DOHH2 (cell line): ENCODE measurements around the gene WWOX.

Experiments used
- H3F3A ChIP-seq: fragments of 200-600 bp; sonication (generic), shearing (Covaris generic); 2 replicates; pipeline ENCODE4 v1.6.0; 2016; ENCODE audit warnings: antibody characterized with exemption, mild to moderate bottlenecking; ENCODE audit not compliant: control insufficient read depth, insufficient read depth
- H3K27ac ChIP-seq: fragments of 200-600 bp; sonication (generic); 2 replicates; pipeline ENCODE4 v1.5.1; 2014; ENCODE audit warnings: low read depth, mild to moderate bottlenecking, low read length, moderate library complexity
- H3K27me3 ChIP-seq: fragments of 200-600 bp; sonication (generic); 2 replicates; pipeline ENCODE4 v1.6.1; 2014; ENCODE audit warnings: mild to moderate bottlenecking, low read length, mixed read lengths; ENCODE audit not compliant: control insufficient read depth
- H3K36me3 ChIP-seq: fragments of 200-600 bp; sonication (generic); 2 replicates; pipeline ENCODE4 v1.6.1; 2014; ENCODE audit warnings: mild to moderate bottlenecking, low read length, moderate library complexity, mixed read lengths; ENCODE audit not compliant: control insufficient read depth
- H3K4me1 ChIP-seq: fragments of 200-600 bp; sonication (generic); 2 replicates; pipeline ENCODE4 v1.6.1; 2014; ENCODE audit warnings: mild to moderate bottlenecking, low read length, mixed read lengths; ENCODE audit not compliant: control insufficient read depth
- H3K4me2 ChIP-seq: fragments of 200-600 bp; sonication (generic); 2 replicates; pipeline ENCODE4 v1.6.0; 2014; ENCODE audit warnings: mild to moderate bottlenecking, low read length, moderate library complexity
- H3K4me3 ChIP-seq: fragments of 200-600 bp; sonication (generic); 2 replicates; pipeline ENCODE4 v1.5.1; 2014; ENCODE audit warnings: mild to moderate bottlenecking, low read length, mixed read lengths
- H3K79me2 ChIP-seq: fragments of 200-600 bp; sonication (generic); 2 replicates; pipeline ENCODE4 v1.6.1; 2014; ENCODE audit warnings: mild to moderate bottlenecking, low read length, mixed read lengths; ENCODE audit not compliant: control insufficient read depth
- H3K9me2 ChIP-seq: fragments of 200-600 bp; sonication (generic); replicated peaks from 2 replicates; pipeline ENCODE4 v1.6.1; 2014; ENCODE audit warnings: mild to moderate bottlenecking, low read length, mixed read lengths; ENCODE audit not compliant: control insufficient read depth
- H3K9me3 ChIP-seq: fragments of 200-600 bp; sonication (generic); 2 replicates; pipeline ENCODE4 v1.6.1; 2014; ENCODE audit warnings: antibody characterized with exemption, low read length, mixed read lengths; ENCODE audit not compliant: control insufficient read depth, insufficient read depth
- H4K20me1 ChIP-seq: fragments of 200-600 bp; sonication (generic); 2 replicates; pipeline ENCODE4 v1.6.0; 2014; ENCODE audit warnings: low read depth, mild to moderate bottlenecking, antibody characterized with exemption, low read length, moderate library complexity; ENCODE audit not compliant: control insufficient read depth, insufficient read depth
- CTCF ChIP-seq: fragments of 200-600 bp; sonication (generic); IDR thresholded peaks from one replicate; pipeline ENCODE4 v1.5.1; 2014; ENCODE audit warnings: antibody characterized with exemption, mild to moderate bottlenecking, low read depth, low read length; ENCODE audit not compliant: poor library complexity, severe bottlenecking
- EZH2phosphoT487 ChIP-seq: fragments of 200-600 bp; sonication (generic); IDR thresholded peaks from 2 replicates; pipeline ENCODE4 v1.6.1; 2017; ENCODE audit warnings: borderline replicate concordance, mild to moderate bottlenecking, antibody characterized with exemption, low read length, moderate library complexity, mixed read lengths

Gene WWOX

DNA sequence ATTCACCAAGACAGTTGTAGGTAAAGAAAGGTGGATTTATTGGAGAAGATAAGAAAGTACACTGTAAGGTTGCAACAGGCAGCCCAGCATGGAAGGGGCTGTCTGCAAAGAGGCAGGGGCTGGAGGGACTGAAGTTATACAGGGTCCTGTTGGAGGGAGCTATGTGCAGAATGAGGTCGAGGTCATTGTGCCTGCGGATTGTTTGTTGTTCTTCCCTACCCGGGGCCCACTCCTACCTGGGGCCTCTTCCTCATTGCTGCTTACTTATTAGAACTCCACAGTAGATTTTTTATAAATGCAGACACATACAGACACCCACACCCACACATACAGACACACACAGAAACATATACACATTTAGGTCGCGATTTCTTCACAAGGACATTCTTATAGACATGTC is 1034.8 kb downstream of the WWOX start:
- Histone ChIP-seq H3K4me2 (no peak overlapping the region), H3K4me1 (no peaks in the 10 kb centered on the region), H3K9me3 (no peaks in the 10 kb centered on the region), H3K36me3 (no peaks in the 10 kb centered on the region), H3K27ac (no peak overlapping the region), H3K4me3 (no peak overlapping the region), H4K20me1 (no peaks in the 10 kb centered on the region), H3K79me2 (no peaks in the 10 kb centered on the region), H3K9me2 (no peaks in the 10 kb centered on the region), H3F3A (no peaks in the 10 kb centered on the region), H3K27me3 (peaks cover 2% of the 10 kb centered on the region; the same call in 1 of the 2 replicates)
- TF ChIP-seq CTCF, result no peak
- TF ChIP-seq EZH2phosphoT487, result no peak

DNA sequence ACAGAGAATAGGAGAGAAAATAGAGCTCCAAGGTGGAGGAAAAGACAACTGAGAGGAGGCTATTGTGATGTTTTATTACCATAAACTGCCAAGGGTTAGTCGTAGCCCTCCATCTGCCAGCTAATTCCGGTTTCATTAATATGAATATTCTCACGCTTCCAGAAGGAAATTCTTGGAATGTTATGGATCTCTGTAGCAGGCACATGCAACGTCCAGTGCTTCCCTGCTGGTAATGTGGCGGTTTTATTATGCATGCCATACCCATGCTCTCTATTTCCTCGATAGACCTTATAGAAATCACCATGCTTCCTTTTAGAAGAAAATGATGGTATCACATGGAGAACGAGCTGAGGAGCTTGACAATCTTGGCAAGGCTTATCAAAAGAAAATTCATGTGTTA is 1037.5 kb downstream of the WWOX start:
- TF ChIP-seq CTCF (no peak), EZH2phosphoT487 (no peak)
- Histone ChIP-seq H3K27ac (no peak overlapping the region), H4K20me1 (no peaks in the 10 kb centered on the region)

DNA sequence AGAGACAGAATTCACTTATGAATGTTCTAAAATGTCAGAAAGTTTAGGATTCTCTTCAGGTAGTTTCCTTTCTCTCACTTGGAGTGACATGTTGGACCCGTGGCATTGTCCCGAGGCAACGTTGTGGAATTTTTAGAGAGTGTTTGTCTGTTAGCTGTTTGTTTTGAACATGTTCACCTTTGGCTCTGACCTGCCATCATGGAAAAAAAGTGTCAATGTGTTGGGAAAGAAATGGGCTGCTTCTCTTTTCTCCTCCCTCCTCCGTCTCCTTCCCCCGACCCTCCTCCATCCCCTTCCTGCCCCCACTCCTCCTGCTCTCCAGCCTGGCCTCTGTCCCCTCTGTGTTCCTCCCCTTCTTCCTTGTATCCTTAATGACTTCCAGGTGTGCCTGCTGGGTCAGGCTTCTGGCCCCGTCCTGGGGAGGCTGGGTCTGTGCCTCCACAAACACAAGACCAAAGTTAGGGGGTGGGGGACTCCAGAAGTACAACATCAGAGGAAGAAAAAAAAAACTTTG is 1038.0 kb downstream of the WWOX start:
- Histone ChIP-seq H3K4me1 (no peaks in the 10 kb centered on the region), H4K20me1 (no peaks in the 10 kb centered on the region), H3K36me3 (no peaks in the 10 kb centered on the region), H3K79me2 (no peaks in the 10 kb centered on the region), H3K27ac (no peak overlapping the region), H3K4me3 (no peak overlapping the region), H3K4me2 (no peak overlapping the region), H3K9me3 (no peaks in the 10 kb centered on the region), H3F3A (no peaks in the 10 kb centered on the region), H3K9me2 (no peaks in the 10 kb centered on the region), H3K27me3 (peaks cover 2% of the 10 kb centered on the region; the same call in 1 of the 2 replicates)
- TF ChIP-seq EZH2phosphoT487 (no peak), CTCF (no peak)

More for the DNA sequence above, 1037.5 kb downstream of the WWOX start:
- H3K79me2 ChIP-seq, result no peaks in the 10 kb centered on the region
- no peaks in the 10 kb centered on the region for H3F3A ChIP-seq
- no peaks in the 10 kb centered on the region for H3K9me2 ChIP-seq
- H3K36me3 ChIP-seq, result no peaks in the 10 kb centered on the region
- H3K4me1 ChIP-seq, result no peaks in the 10 kb centered on the region
- H3K9me3 ChIP-seq, result no peaks in the 10 kb centered on the region
- no peak overlapping the region for H3K4me3 ChIP-seq
- peaks cover 2% of the 10 kb centered on the region; the same call in 1 of the 2 replicates for H3K27me3 ChIP-seq
- no peak overlapping the region for H3K4me2 ChIP-seq
